PFSK-1 (cell line): ENCODE measurements around the gene BCL2.

Source experiments
- FOXP2 ChIP-seq: optimal IDR thresholded peaks from 2 replicates; pipeline ENCODE3; 2011; ENCODE audit warnings: borderline replicate concordance, control low read depth, inconsistent platforms; ENCODE audit not compliant: insufficient read depth; ENCODE audit errors: extremely low read length, extremely low read depth
- POLR2AphosphoS5 ChIP-seq: IDR thresholded peaks from 2 replicates; pipeline ENCODE4 v1.6.1; 2012; ENCODE audit warnings: low read depth, mild to moderate bottlenecking, control low read depth, low read length, moderate library complexity
- SIN3A ChIP-seq: IDR thresholded peaks from 2 replicates; pipeline ENCODE4 v1.6.1; 2012; ENCODE audit warnings: mild to moderate bottlenecking, low read length, moderate library complexity, borderline replicate concordance; ENCODE audit not compliant: insufficient read depth
- TAF1 ChIP-seq: IDR thresholded peaks from 2 replicates; pipeline ENCODE4 v1.6.1; 2012; ENCODE audit warnings: low read length, control low read depth, borderline replicate concordance; ENCODE audit not compliant: insufficient read depth
- TF ChIP-seq, protein P1 (sequence below), 2 experiments: IDR thresholded peaks; 2 replicates each; pipeline versions ENCODE4 v1.6.1 to v1.8.0; 2011 to 2012; ENCODE audit warnings: low read depth in 2 of 2, low read length in 2 of 2, control low read depth in 1 of 2, inconsistent platforms in 1 of 2, mild to moderate bottlenecking in 1 of 2, moderate library complexity in 1 of 2; ENCODE audit not compliant: insufficient read depth in 1 of 2

Gene BCL2

DNA sequence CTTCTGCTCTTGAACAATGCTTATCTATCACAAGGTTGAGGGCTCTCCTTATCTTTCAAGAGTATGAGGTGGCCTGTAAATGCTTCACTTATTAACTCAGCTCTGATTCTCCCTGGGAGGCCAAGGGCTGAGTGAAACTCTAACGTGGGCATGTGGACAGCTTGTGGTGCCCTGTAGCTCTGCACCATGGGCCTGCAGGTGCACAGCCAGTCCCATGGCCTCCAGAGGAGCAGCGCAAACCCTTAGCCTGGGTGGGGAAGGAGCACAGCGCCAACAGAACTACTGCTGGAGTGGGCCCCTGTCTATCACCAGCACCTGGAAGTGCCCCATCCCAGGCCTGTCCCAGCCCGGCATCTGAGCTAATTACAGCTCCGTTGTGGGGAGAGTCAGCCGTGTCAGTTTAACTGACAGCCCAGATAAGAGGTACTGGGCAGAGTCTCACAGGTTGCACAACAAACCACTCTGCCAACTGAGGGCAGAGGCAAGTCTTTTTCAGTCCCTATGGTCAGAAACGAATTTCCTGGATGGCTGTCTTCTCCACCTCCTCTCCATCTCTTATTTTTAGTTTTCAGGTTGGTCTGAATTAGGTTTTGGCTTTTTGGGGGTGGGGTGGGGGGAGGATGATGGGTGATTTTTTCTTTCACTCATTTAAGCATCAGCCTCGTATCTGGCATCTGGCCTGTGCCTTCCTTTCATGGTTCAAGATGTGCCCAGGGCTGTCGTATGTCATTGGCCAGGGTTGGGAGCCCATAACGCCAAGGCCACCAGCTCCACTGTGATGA, 219.5 kb downstream of the BCL2 start:
- no peak for TF ChIP-seq POLR2AphosphoS5
- TF ChIP-seq SIN3A = no peak
- TF ChIP-seq TAF1 = no peak

DNA sequence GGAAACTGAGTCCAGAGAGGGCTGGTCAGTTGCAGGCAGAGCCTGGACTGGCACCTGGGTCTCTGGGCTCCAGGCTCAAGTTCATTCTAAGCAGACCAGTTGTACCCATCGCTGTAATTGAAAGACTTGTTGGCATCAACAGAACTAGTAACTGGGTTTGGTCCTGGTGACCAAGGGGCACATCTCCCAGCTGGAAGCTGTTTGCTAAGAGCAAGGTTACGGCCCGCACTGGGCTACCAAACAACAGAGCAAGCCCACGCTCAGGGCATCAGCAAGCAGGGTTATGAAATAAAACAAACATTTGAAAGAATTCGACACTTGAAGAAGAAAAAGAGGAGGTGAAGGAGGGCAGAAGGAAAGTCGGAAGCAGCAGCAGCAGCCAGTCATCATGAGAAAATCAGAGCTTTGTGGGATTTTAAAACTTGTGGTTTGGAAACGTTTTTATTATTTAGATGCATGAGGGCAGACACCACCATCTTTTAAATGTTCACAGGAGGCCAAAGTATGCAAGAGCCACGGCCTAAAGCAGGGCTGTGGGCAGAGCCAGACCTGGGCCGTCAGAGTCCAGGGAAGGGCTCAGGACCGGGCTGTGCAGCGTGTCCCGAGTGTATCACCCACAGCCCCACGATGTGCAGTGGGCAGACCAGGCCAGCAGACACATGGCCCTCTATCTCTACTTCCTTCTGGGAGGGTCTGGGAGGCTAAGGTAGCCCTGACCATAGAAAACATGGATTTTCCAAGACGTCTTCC, 220.3 kb downstream of the BCL2 start:
- TF ChIP-seq, protein P1, sequence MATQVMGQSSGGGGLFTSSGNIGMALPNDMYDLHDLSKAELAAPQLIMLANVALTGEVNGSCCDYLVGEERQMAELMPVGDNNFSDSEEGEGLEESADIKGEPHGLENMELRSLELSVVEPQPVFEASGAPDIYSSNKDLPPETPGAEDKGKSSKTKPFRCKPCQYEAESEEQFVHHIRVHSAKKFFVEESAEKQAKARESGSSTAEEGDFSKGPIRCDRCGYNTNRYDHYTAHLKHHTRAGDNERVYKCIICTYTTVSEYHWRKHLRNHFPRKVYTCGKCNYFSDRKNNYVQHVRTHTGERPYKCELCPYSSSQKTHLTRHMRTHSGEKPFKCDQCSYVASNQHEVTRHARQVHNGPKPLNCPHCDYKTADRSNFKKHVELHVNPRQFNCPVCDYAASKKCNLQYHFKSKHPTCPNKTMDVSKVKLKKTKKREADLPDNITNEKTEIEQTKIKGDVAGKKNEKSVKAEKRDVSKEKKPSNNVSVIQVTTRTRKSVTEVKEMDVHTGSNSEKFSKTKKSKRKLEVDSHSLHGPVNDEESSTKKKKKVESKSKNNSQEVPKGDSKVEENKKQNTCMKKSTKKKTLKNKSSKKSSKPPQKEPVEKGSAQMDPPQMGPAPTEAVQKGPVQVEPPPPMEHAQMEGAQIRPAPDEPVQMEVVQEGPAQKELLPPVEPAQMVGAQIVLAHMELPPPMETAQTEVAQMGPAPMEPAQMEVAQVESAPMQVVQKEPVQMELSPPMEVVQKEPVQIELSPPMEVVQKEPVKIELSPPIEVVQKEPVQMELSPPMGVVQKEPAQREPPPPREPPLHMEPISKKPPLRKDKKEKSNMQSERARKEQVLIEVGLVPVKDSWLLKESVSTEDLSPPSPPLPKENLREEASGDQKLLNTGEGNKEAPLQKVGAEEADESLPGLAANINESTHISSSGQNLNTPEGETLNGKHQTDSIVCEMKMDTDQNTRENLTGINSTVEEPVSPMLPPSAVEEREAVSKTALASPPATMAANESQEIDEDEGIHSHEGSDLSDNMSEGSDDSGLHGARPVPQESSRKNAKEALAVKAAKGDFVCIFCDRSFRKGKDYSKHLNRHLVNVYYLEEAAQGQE (IDR thresholded peaks at IDR 0.05; ENCODE audit: insufficient read depth in 1 of 2, low read depth in 2 of 2, low read length in 2 of 2) = no peak
- TF ChIP-seq POLR2AphosphoS5 = no peak
- TF ChIP-seq FOXP2 = no peak
- TF ChIP-seq TAF1 = no peak
- no peak for TF ChIP-seq SIN3A

DNA sequence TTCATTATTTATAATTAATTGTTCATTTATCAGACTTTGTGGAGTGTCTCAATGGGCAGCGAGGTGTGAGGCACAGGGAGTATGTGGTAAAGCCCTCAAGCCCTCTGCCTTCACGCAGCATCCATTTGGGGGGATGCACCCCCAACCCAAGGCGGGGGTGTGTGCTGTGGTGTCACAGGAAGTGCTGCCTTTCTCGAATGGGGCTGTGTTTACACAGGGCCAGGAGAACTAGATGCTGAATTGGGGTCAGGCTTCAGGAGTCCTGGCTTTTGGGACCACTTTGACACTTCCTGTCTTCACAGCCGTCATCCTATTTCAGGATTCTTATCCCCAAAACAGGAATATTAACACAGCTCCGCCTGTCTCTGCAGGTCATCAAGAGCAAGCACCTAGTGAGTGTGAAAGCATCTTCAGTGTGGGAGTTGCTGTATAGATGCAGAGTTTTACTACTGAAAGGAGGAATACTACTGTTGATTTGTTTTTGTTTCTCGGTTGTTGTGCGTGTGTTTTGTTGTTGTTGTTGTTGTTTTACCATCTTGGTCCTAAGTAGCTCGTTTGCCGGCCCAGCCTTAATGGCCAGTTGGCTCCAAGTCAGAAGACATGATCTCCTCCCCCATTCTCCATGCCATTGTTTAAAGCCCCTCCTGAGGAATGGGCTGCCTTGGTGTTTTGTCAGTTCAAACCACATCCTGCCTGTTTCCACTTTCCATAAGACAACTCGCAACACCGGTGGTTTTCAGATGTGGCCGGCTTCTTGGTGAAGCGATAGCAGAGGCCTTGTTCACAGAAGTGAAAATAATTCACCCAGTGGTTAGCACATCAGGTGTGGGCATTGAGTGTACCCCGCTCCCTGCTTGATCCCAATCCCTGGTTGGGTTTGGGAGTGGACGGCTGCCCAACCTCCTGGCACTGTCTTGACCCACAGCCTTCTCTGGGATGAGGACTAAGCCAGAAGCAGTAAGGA, 221.3 kb downstream of the BCL2 start:
- TF ChIP-seq, protein P1 (IDR thresholded peaks at IDR 0.05; ENCODE audit: insufficient read depth in 1 of 2, low read depth in 2 of 2, low read length in 2 of 2) = no peak
- TF ChIP-seq FOXP2 (no peak), SIN3A (no peak), TAF1 (no peak), POLR2AphosphoS5 (no peak)

DNA sequence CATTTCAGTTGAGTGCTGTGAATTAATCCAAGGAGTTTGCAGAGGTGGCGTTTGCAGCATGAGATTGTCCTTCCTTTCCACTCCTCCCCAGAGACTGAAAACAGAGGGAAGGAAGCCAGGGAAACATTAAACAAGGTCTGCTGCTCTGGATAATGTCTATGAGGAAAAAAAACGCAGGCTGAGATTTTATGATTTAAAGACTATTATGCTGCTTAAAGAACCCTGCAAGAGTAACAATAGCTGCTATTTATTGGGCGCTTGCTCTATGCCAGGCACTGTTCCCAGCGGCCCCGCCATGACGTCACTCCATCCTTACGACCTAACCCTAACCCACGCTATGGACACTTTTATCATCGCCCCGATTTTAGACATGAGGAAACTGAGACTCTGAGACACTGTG, 222.4 kb downstream of the BCL2 start:
- TF ChIP-seq POLR2AphosphoS5 = no peak
- no peak for TF ChIP-seq FOXP2

DNA sequence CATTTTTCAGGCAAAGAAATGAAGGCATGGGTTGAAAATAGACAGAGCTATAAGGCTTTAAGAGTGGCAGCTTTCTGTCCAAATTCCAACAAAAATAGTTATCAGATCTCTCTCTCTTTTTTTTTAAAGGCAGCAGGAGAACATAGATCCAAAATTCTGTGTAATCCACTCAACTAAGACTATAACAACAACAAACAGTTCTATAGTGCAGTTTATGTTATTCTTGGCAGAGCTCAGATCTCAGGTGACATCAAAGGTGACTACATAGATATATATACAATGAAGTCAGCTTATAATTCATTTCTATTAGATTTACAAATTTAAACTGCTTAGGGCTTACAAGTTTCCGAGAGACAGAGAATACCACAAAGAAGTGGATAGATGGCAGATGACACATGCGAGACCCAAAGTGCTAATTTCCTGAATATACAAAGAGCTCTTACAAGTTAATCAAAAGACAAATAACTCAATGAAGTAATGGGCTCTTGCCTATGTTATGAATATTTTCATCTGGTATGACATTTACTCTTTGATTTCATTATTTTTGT, 223.2 kb downstream of the BCL2 start:
- TF ChIP-seq FOXP2 = no peak
- TF ChIP-seq TAF1 = no peak
- no peak for TF ChIP-seq SIN3A
- TF ChIP-seq, protein P1 (IDR thresholded peaks at IDR 0.05; ENCODE audit: insufficient read depth in 1 of 2, low read depth in 2 of 2, low read length in 2 of 2) = no peak
- TF ChIP-seq POLR2AphosphoS5 = no peak
